GM10266 (cell line): ENCODE measurements around the gene WDR82.
A peak's percentile ranks its signal among the peaks of the same experiment; 100 is the strongest.

Experiments
- DNase-seq: peaks from one replicate; pipeline ENCODE4 v3.0.0; 2012; ENCODE audit errors: extremely low spot score
- CTCF ChIP-seq: IDR thresholded peaks from 2 replicates; pipeline ENCODE4 v1.5.1; 2012; ENCODE audit warnings: mild to moderate bottlenecking, low read depth; ENCODE audit not compliant: control insufficient read depth, insufficient read depth; ENCODE audit errors: missing control alignments

Gene WDR82

GRCh38 chr3:52233108-52233591, 45.3 kb downstream of the WDR82 start:
- no peak for TF ChIP-seq CTCF

GRCh38 chr3:52232279-52233107, 46.0 kb downstream of the WDR82 start:
- TF ChIP-seq CTCF: no peak
- no peak for DNase-seq

More at GRCh38 chr3:52233108-52233591, 45.3 kb downstream of the WDR82 start:
- DNase-seq: no peak

- peak; percentile 91 for TF ChIP-seq CTCF
- DNase-seq: peak; percentile 83
Measured at GRCh38 chr3:52231502-52232278, 46.8 kb downstream of the WDR82 start.

- no peak for TF ChIP-seq CTCF
- no peak for DNase-seq
Measured at GRCh38 chr3:52230889-52231499, 47.5 kb downstream of the WDR82 start.

- no peak for DNase-seq
Measured at GRCh38 chr3:52230461-52230860, 48.0 kb downstream of the WDR82 start.

GRCh38 chr3:52229656-52230055, 48.8 kb downstream of the WDR82 start:
- no peak for DNase-seq
- no peak for TF ChIP-seq CTCF

More at GRCh38 chr3:52230461-52230860, 48.0 kb downstream of the WDR82 start:
- no peak for TF ChIP-seq CTCF
